ENCODE data around the gene IER5L.
"Not testable (repeated sequence)": the region's sequence is repeated elsewhere in the genome, so short reads cannot be mapped to it uniquely, and the experiment has no call there.

IER5L gene

DNA sequence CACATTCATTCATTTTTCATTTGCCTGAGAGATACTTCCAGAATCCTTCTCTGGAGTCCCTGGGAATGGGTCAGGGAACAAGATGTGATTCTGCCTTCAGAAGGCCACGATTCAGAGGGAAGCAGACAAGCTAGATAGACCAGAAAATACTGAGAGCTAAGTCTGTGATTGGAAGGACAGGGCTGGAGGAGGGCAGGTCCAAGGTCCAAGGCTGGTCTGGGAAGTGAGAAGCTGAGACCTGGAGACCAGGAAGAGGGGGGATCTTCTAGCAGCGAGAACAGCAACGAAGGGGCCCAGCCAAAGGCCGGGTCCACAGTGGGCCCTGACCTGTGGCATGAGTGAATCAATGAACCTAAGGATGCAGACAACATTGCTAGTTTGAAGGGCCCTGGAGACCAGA, 4.1 kb upstream of the IER5L start:
- no peak for DNase-seq (ENCODE audit: low read depth, low spot score)

GRCh38 chr9:129181246-129181645, 3.2 kb upstream of the IER5L start:
- no peak for DNase-seq (ENCODE audit: low read depth, low spot score)

DNA sequence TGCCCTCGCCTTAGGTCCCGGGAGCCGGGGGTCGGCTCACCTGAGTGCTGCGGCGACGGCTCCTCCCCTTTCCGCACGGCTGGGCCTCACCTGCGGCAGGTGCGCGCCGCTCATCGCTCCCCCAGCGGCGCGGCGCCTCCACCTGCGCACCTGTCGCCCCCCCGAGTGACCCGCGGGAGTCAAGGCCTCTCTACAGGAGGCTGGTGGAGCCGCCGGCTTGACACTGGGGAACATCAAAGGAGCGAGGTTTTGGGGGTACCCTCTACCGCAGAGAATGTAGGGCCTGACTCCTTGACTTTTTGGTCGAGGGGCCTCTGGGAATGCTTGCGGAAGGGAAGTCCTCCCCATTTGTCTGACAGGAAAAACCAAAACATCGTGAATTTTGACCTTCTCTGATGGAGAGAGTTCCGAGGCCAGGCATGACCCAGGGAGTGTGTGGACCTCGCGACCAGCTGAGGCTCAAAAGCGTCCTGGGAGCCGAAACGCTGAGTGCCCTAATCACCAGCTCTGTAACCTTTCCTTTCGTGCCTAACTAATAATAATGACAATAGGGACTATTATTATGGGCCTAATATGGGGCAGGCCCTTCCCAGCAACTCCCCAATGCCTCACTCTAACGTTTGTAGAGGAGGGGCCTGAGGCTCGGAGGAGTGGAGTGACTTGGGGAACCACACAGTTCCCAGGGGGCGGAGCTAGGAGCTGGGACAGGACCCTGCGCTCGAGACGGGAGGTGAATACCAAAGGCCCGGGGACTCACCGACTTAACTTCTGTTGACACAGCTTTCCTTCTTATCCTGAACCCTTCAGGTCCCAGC, 714 bp upstream of the IER5L start:
- DNase-seq (ENCODE audit: low read depth, low spot score), result no peak

DNA sequence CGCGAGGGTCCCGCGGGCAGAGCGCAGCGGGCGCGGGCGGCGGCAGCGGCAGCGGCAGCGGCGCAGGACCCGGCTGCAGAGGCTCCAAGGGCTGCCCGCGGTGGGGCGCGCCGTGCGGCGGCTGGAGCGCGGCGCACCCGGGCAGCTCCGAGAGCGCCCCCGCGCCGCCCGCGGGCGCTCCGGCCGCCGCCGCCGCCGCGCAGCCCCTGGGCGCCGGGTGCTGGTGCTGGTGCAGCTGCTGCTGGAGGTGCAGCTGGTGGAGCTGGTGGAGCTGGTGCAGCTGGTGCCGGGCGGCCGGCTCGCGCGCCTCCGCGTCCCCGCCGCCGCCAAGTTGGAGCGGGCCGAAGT, 644 bp downstream of the IER5L start:
- no peak for DNase-seq (ENCODE audit: low read depth, low spot score)

DNA sequence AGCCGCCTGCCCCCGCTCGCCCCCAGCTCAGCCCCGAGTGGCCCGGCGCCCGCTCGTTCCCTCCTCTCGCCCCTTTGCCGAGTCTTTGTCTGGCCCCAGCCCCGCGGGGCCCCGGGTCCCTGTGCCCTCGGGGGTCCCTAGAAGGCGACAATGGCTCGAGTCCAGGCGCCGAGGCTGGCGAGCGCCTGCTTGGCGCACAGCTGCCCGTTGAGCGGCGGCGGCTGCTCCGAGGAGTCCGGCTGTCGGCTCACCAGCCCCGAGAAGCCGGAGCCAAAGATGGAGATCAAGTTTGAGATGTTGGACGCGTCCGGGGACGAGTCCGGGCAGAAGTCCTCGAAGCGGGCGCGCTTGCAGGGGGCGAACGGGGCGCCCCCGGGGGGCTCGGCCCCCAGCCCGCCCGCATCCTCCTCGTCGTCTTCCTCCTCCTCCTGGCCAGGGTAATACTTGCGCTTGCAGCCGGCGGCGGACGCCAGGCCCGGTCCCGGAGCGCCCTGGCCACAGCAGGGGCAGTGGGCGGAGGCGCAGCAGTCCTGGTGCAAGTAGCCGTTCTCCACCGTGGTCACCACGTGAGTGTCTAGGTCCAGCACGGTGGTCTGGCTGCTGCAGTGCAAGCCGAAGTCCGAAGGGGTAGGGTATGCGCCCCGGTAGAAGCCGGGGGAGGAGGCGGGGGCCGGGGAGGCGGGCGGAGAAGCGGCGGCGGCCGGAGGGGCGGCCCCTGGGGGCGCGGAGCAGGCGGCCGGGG, 1.2 kb downstream of the IER5L start:
- DNase-seq (ENCODE audit: low read depth, low spot score), result no peak

- DNase-seq (ENCODE audit: low read depth, low spot score), result no peak
Observed at GRCh38 chr9:129175825-129176633, 2.0 kb downstream of the IER5L start.

DNA sequence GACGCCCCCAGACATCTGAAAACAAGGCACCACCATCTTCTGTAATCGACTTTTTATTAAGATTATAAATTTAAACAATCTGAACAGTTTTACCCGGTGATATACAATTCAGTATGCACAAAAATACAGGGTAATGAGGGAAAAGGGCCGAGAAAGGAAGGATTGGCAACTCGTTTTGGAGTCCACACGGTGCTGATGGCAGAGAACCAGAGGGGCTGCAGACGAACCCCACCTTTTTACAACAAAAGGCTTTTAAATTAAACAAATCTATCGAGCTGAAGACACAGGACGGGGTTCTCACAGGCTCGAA, 2.6 kb downstream of the IER5L start:
- DNase-seq (ENCODE audit: low read depth, low spot score), result no peak

DNA sequence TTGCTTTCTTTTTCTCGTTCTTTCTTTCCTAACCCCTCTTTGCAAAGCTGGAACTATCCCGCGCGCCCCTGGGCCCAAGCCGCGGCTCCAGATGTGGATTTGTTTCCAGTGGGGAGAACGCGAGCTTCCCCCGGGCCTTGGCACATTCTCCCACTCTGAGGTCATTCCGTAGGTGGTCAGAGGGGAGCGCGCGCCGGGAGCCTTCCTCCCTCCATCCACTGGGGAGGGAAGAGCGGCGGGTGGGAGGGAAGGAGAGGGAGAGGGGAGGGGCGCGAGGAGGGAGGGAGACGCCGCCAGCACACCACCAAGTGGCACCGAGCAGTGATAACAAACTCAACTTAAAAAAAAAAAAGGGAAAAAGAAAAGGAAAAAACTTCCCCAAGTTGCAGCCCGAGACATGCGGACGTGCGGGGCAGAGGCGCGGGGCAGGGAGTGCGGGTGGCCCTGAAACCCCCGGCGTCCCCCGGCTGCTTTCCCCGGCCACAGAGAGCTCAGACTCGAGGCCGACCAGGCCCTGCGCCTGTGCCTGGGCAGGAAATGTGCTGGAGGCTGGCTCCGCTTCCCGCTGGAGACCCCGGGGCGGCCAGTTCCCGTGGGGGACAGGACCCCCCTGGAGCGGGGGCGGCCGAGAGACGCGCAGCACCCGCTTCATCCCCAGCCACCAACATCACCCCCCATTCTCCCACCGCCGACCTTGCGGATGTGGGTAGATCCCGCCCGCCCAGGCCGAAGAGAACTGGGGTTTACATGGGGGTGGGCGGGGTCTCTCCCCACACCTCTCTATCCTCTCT, 3.1 kb downstream of the IER5L start:
- no peak for DNase-seq (ENCODE audit: low read depth, low spot score)

- no peak for DNase-seq (ENCODE audit: low read depth, low spot score)
Observed at GRCh38 chr9:129174102-129174723, 3.8 kb downstream of the IER5L start.

- no peak for DNase-seq (ENCODE audit: low read depth, low spot score)
Observed at GRCh38 chr9:129173296-129174101, 4.6 kb downstream of the IER5L start.

DNA sequence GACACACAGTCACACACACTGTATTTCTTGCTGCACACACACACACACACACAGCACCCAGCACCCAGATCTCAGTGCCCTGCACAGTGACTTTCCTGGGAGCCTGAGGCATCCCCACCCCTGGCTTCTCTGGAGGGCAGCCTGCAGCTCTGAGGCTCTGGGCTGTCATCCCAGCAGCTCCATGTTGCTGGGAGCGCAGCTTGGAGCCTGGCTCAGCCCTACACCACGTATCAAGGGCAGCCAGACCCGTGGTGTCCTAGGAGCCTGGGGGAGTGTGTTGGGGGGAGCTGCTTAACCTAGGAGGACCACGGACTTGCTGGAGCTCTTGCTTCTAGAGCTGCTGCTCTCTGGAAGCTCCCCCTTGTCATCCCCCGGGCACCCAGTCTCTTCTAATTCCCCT, 5.2 kb downstream of the IER5L start:
- DNase-seq (ENCODE audit: low read depth, low spot score), result no peak

- no peak for DNase-seq (ENCODE audit: low read depth, low spot score)
Observed at GRCh38 chr9:129171993-129172751, 5.9 kb downstream of the IER5L start.

- no peak for DNase-seq (ENCODE audit: low read depth, low spot score)
Observed at GRCh38 chr9:129170229-129170628, 7.8 kb downstream of the IER5L start.

- DNase-seq (ENCODE audit: low read depth, low spot score), result no peak
Observed at GRCh38 chr9:129166623-129167557, 11.2 kb downstream of the IER5L start.

GRCh38 chr9:129165198-129165597, 12.9 kb downstream of the IER5L start:
- no peak for DNase-seq (ENCODE audit: low read depth, low spot score)

- no peak for DNase-seq (ENCODE audit: low read depth, low spot score)
Observed at GRCh38 chr9:129164246-129164930, 13.7 kb downstream of the IER5L start.

DNA sequence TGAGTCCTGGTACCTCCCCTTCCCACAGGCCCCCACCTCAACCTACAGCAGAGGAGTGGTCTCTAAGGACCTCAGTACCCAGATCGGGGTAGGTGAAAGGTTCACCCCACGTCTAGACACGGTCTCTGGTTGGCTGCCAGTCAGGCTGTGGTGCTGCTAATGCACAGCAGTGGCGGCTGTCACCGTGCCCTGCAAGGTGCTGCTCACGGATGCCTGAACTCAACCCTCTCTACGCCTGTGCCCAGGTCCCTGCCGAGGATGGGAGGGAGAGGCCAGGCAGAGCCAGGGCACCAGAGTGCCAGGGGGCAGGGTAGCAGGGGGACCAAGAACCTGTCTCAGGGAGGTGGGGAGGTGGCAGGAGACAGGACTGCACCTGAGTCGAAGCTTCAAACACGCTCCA, 14.3 kb downstream of the IER5L start:
- no peak for DNase-seq (ENCODE audit: low read depth, low spot score)

DNA sequence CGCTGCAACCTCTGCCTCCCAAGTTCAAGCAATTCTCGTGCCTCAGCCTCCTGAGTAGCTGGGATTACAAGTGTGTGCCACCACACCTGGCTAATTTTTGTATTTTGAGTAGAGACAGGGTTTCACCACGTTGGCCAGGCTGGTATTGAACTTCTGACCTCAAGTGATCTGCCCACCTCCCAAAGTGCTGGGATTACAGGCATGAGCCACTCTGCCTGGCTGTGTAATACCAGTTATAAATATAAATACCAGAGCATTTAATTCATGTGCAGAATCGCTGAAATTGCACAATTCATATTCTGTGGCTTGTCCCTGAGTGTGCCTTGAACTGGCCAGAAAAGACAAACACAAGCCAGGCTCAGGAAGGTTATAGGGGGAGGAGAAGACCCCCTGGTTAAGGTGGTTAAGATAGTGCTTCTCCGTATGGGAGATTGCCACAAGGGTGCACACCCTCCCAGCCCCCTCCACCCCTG, 14.8 kb downstream of the IER5L start:
- DNase-seq (ENCODE audit: low read depth, low spot score), result not testable (repeated sequence)
